ENCODE results near the gene GXYLT2.

GXYLT2 gene

GRCh38 chr3:73018298-73018697 is 130.5 kb downstream of the GXYLT2 start:
- DNase-seq (ENCODE audit: low spot score), result no peak

GRCh38 chr3:73018790-73019441 is 131.1 kb downstream of the GXYLT2 start:
- DNase-seq (ENCODE audit: low spot score), result no peak

GRCh38 chr3:73021301-73021835 is 133.5 kb downstream of the GXYLT2 start:
- no peak for DNase-seq (ENCODE audit: low spot score)

- peak; percentile 11 for DNase-seq (ENCODE audit: low spot score)
Observed at GRCh38 chr3:73024836-73025235, 137.0 kb downstream of the GXYLT2 start.

- DNase-seq (ENCODE audit: low spot score), result no peak
Observed at GRCh38 chr3:73026111-73026759, 138.4 kb downstream of the GXYLT2 start.

All from kidney tubule cell (primary cell).